NT2/D1 (cell line): ENCODE data around the gene RETREG1.

Experiments used
- YY1 ChIP-seq: IDR thresholded peaks from 2 replicates; pipeline ENCODE4 v1.6.1; 2011; ENCODE audit not compliant: insufficient read length, insufficient read depth
- ZNF274 ChIP-seq: IDR thresholded peaks from 2 replicates; pipeline ENCODE4 v1.6.1; 2011; ENCODE audit warnings: mild to moderate bottlenecking, low read depth, low read length

DNA sequence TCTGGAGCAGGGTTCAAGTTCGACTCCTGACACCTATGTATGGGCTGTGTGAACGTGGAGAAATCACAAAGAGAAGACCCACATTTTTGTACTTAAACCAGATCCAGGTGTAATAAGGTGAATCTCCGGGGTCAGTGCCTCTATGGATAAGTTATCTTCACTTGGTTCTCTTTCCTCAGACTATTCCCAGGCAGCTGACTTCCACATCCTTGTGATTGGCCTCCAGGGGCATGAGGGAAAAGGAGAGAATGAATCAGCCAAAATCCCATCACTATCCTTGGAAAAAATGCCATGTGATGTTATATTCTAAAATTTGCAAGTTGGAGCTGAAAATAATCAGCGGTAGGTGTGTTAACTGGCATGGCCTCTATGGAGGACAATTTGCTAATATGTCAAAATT lies 188.4 kb downstream of the RETREG1 start:
- TF ChIP-seq YY1 (no peak), ZNF274 (no peak)
